ENCODE measurements around the gene BRD9.
"Not testable (repeated sequence)": the region's sequence is repeated elsewhere in the genome, so short reads cannot be mapped to it uniquely, and the experiment has no call there.

The BRD9 gene

DNA sequence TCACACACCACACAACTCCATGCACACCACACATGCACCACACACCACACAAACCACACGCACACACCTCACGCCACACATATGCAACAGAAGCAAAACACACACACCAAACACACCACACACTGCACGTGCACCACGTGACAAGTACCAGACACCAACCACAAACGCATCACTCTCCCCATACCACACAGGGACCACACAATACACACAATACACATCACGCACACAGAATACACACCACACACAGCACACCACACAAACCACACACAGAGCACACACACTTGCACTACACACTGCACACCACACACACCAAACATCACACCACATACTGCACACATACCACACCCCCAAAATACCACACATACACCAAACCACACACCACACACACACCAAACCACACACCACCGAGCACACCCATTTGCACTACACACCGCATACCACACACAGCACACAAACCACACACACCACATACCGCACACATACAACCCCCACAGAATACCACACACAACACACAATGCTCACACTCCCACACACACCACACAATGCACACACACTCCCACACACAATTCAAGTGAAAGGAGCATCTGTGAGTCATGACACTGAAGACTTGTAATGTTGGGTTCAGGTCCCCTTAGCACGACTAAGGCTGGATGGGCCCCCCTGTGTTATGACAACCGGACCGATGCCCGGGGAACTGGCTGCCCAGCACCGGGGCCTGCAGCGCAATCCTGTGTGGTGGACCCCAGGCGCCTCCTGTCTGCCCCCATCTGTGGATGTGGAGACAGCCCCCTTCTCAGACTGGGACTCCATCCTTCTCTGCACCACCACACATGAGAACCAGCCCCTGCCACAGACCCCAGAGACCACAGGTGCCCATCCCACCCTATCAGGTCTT lies 35.8 kb downstream of the BRD9 start:
- no peak overlapping the region for H3K4me3 ChIP-seq (ENCODE audit: low read length)
- TF ChIP-seq ZNF274 (IDR thresholded peaks at IDR 0.05; ENCODE audit: low read depth, low read length) = no peak

DNA sequence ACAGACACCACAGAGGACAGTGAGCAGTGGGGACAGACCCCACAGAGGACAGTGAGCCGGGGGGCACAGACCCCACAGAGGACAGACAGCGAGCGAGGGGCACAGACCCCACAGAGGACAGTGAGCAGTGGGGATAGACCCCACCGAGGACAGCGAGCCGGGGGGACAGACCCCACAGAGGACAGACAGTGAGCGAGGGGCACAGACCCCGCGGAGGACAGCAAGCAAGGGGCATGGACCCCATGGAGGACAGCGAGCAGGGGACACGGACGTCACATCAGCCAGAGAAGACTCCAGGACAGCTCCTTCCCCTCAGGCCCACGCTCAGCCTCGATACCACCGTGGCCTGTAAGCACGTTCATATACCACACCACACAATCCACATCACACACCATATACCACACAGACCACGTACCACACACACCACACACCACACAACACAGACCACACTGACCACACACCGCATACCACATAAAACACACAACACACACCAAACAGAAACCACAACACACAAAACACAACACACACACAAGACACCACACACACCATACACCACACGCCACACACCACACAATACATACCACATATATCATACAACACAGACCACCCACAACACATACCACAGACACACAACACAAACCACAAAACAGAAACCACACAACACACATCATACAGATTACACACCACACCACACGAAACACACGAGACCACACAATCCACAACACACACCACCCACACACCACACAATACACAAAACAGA lies 36.6 kb downstream of the BRD9 start:
- TF ChIP-seq ZNF274 (IDR thresholded peaks at IDR 0.05; ENCODE audit: low read depth, low read length) = no peak

DNA sequence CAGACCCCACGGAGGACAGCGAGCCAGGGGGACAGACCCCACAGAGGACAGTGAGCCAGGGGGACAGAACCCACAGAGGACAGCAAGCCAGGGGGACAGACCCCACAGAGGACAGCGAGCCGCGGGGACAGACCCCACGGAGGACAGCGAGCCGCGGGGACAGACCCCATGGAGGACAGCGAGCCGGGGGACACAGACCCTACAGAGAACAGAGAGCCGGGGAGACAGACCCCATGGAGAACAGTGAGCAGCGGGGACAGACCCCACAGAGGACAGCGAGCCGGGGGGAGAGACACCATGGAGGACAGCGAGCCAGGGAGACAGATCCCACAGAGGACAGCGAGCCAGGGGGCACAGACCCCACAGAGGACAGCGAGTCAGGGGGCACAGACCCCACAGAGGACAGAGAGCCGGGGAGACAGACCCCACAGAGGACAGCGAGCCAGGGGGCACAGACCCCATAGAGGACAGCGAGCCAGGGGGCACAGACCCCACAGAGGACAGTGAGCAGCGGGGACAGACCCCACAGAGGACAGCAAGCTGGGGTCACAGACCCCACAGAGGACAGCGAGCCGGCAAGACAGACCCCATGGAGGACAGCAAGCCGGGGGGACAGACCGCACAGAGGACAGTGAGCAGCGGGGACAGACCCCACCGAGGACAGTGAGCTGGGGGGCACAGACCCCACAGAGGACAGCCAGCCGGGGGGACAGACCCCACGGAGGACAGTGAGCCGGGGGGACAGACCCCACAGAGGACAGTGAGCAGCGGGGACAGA lies 37.4 kb downstream of the BRD9 start:
- no peak for TF ChIP-seq ZNF274 (IDR thresholded peaks at IDR 0.05; ENCODE audit: low read depth, low read length)
- no peak overlapping the region for H3K4me3 ChIP-seq (ENCODE audit: low read length)

More for the DNA sequence above, 36.6 kb downstream of the BRD9 start:
- H3K4me3 ChIP-seq (ENCODE audit: low read length) = no peak overlapping the region

DNA sequence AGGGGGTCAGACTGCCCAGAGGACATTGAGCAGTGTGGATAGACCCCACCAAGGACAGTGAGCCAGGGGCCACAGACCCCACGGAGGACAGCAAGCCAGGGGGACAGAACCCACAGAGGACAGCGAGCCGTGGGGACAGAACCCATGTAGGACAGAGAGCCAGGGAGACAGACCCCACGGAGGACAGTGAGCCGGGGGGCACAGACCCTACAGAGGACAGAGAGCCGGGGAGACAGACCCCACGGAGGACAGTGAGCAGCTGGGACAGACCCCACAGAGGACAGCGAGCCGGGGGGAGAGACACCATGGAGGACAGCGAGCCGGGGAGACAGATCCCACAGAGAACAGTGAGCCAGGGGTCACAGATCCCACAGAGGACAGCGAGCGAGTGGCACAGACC lies 38.4 kb downstream of the BRD9 start:
- no peak for TF ChIP-seq ZNF274 (IDR thresholded peaks at IDR 0.05; ENCODE audit: low read depth, low read length)
- no peak overlapping the region for H3K4me3 ChIP-seq (ENCODE audit: low read length)

DNA sequence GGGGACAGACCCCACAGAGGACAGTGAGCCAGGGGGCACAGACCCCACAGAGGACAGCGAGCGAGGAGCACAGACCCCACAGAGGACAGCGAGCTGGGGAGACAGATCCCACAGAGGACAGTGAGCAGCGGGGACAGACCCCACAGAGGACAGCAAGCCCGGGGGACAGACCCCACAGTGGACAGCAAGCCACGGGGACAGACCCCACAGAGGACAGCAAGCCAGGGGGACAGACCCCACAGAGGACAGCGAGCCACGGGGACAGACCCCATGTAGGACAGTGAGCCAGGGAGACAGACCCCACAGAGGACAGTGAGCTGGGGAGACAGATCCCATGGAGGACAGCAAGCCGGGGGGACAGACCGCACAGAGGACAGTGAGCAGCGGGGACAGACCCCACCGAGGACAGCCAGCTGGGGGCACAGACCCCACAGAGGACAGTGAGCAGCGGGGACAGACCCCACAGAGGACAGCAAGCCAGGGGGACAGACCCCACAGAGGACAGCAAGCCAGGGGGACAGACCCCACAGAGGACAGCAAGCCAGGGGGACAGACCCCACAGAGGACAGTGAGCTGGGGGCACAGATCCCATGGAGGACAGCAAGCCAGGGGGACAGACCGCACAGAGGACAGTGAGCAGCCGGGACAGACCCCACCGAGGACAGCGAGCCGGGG lies 39.0 kb downstream of the BRD9 start:
- not testable (repeated sequence) for H3K4me3 ChIP-seq (ENCODE audit: low read length)

DNA sequence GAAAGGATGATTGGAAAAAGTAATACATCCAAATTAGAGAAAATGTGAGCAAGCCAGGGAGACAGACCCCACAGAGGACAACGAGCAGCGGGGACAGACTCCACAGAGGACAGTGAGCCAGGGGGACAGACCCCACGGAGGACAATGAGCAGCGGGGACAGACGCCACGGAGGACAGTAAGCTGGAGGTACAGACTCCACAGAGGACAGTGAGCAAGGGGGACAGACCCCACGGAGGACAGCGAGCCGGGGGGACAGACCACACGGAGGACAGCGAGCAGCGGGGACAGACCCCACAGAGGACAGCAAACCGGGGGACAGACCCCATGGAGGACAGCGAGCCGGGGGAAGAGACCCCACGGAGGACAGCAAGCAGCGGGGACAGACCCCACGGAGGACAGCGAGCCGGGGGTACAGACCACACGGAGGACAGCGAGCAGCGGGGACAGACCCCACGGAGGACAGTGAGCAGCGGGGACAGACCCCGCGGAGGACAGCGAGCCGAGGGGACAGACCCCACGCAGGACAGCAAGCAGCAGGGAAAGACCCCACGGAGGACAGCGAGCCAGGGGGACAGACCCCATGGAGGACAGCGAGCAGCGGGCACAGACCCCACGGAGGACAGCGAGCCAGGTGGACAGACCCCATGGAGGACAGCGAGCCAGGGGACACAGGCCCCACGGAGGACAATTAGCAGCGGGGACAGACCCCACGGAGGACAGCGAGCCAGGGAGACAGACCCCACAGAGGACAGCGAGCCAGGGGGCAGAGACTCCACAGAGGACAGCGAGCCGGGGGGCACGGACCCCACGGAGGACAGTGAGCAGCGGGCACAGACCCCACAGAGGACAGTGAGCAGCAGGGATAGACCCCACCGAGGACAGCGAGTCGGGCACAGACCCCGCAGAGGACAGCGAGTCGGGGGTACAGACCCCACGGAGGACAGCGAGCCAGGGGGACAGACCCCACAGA lies 39.9 kb downstream of the BRD9 start:
- H3K4me3 ChIP-seq (ENCODE audit: low read length) = no peak overlapping the region
- no peak for TF ChIP-seq ZNF274 (IDR thresholded peaks at IDR 0.05; ENCODE audit: low read depth, low read length)

DNA sequence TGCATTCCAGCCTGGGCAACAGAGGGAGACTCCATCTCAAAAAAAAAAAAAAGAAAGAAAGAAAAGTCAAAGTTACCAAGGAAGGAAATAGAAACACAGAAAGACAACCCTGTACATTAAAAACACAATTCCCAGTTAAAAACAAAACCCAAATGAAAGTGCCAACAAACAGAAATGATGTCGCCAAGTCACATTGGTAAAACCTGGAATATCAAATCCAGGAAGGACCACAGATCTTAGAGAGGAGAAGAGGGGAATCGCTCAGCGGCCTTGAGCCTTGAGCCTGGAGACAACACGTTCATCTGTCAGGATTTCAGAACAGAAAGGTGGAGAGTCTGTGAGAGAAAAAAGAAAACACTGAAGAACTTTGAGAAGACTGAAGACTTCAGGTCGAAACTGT lies 40.6 kb downstream of the BRD9 start:
- no peak for TF ChIP-seq ZNF274 (IDR thresholded peaks at IDR 0.05; ENCODE audit: low read depth, low read length)
- no peak overlapping the region for H3K4me3 ChIP-seq (ENCODE audit: low read length)

DNA sequence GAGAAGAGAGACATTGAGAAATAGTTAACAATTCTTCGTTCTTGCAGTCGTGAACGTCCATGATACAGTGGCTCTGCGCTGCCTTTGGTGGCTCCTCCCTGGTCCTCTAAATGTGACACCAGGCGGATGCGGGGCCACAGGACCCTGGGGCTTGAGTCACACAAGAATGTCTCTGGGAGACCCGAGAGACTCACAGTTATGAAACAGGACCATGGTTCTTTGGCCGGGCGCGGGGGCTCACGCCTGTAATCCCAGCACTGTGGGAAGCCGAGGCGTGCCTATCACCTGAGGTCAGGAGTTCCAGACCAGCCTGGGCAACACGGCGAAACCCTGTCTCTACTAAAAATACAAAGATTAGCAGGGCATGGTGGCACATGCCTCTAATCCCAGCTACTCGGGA lies 41.0 kb downstream of the BRD9 start:
- H3K4me3 ChIP-seq (ENCODE audit: low read length) = no peak overlapping the region
- no peak for TF ChIP-seq ZNF274 (IDR thresholded peaks at IDR 0.05; ENCODE audit: low read depth, low read length)

DNA sequence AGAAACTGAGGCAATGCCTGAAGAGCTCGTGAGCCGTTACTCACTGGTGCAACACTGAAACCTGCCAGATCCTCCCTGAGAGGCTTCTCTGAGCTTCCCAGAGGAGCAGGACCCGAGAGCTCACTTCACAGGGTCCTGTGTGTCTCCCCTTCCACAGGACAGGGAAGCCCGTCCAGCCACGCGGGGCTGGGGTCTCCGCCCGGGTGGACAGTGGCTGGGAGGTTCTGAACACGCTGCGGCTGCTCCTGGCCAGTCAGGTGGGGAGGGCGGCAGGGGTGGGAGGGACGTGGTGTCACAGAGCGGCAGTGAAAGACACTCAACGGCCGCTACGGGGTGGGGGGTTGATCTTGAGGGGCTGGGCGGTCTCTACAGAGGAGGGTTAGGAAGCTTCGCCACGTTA lies 41.5 kb downstream of the BRD9 start:
- no peak overlapping the region for H3K4me3 ChIP-seq (ENCODE audit: low read length)
- no peak for TF ChIP-seq ZNF274 (IDR thresholded peaks at IDR 0.05; ENCODE audit: low read depth, low read length)

DNA sequence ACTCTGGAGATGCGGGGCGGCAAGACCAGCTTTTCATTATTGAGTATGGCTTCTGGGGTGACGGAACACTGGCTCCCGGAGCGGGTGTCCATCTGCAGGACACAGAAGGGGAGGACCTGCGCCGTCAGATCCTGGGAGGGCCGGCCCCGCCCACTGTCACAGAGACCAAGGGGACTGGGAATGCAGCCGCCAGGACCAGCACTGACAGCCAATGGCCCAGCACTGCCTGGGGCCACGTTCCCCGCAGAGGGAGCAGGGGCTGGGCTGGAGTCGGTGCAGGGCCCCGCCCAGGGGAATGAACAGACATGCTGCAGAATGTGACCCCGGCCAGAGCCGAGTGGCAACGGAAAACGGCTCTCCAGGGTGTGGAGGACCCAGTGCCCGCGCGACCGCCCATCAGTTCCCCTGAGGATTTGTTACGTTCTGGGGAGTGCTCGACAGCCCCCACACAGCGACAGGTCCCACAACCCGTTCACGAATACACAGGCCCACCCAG lies 42.0 kb downstream of the BRD9 start, which contains the start of gene ZDHHC11:
Gene ZDHHC11 (minus strand): TSS at position 476 of the 496 bp plus-strand sequence. CDS start 384 bp downstream, at position 92.
- H3K4me3 ChIP-seq (ENCODE audit: low read length) = no peak within 1 kb of the TSS
- TF ChIP-seq ZNF274 (IDR thresholded peaks at IDR 0.05; ENCODE audit: low read depth, low read length) = no peak

DNA sequence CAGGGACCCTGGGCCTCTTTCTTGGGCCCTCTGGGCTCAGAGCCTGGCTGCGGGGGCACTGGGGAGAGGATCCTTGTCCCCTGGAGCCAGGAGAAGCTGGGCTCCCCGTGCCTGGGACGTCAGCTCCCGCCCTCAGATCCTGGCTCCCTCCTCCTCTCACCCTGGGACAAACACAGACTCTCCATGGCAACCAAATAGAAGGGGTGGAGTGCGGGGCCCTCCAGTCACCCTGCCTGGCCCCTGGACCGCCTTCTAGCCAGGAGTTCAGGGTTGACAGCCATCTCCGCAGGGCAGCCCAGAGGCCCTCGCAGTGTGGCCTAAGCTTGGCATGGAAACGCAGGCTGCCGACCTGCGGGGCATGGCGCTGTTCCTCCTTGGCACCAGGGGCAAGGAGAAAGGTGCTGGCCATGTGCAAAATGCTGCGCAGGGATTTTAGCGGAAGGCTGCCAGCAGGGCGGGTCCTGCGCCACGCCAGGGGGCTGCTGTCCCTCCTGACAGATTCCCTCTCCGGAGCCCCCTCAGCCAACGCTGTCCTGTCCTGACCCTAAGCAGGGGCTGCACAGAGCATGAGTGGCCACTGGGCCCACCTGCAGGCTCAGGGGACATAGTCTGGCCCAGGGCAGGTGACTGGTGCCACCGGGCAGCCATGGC lies 42.8 kb downstream of the BRD9 start:
- TF ChIP-seq ZNF274 (IDR thresholded peaks at IDR 0.05; ENCODE audit: low read depth, low read length) = no peak
- no peak overlapping the region for H3K4me3 ChIP-seq (ENCODE audit: low read length)

DNA sequence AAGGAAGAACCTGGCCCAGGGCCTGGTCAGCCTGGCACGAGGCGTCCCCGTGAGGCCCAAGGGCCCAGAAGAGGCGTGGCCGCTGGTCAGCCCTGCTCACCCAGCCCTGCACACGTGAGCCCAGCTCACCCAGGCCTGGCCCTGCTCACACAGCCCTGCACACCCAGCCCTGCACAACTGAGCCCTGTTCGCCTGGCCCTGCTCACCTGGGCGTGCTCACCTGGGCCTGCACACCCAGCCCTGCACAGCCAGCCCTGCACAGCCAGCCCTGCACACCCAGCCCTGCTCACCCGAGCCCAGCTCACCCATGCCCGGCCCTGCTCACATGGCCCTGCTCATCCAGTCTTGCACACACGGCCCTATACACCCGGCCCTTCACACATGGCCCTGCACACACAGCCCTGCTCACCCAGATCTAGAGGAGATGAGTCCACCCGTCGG lies 43.9 kb downstream of the BRD9 start:
- TF ChIP-seq ZNF274 (IDR thresholded peaks at IDR 0.05; ENCODE audit: low read depth, low read length) = no peak
- H3K4me3 ChIP-seq (ENCODE audit: low read length) = no peak overlapping the region

DNA sequence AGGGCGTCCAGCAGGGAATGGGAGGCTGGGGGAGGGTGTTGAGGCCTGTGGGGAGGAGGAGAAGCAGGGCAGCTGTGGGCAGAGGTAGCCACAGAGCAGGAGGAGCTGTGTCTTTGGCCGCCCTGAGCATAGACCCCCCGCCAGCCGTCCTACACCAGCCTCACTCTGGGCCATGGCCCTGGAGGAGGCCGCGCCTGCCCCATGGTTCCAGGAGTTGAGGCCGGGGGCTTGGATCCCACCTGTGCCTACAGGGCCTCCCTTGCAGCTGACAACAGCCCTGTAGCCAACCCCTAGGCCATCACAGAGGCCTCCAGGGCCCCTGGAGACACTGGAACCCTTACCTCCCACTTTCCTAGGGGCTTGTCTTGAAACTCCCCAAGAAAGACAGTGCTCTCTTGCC lies 44.9 kb downstream of the BRD9 start:
- H3K4me3 ChIP-seq (ENCODE audit: low read length) = not testable (repeated sequence)

DNA sequence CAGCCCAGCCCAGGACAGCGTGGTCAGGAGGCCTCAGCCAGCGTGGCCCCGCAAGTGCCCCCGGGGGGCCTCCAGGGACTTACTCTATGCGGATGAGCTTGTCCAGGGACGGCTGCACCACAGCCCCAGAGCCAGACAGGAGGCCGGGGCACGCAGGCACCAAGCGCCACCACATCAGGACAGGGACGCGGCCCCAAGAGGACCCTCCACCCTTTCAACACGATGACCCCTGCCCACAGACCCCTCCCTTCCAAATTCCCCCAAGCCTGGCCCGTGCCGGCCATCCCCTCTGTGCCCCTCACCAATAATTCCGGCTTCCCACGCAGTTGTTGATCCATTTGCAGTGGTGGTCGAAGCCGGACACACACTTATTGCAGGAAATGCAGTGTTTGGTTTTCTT lies 45.4 kb downstream of the BRD9 start:
- not testable (repeated sequence) for H3K4me3 ChIP-seq (ENCODE audit: low read length)

DNA sequence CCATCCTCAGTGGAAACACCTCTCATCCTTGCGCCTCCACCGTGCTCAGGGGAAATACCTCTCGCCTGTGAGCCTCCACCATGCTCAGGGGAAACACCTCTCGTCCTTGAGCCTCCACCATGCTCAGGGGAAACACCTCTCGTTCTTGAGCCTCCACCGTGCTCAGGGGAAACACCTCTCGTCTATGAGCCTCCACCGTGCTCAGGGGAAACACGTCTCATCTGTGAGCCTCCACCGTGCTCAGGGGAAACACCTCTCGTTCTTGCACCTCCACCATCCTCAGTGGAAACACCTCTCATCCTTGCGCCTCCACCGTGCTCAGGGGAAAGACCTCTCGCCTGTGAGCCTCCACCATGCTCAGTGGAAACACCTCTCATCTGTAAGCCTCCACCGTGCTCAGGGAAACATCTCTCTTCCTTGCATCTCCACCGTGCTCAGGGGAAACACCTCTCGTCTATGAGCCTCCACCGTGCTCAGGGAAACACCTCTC lies 46.0 kb downstream of the BRD9 start:
- not testable (repeated sequence) for H3K4me3 ChIP-seq (ENCODE audit: low read length)

DNA sequence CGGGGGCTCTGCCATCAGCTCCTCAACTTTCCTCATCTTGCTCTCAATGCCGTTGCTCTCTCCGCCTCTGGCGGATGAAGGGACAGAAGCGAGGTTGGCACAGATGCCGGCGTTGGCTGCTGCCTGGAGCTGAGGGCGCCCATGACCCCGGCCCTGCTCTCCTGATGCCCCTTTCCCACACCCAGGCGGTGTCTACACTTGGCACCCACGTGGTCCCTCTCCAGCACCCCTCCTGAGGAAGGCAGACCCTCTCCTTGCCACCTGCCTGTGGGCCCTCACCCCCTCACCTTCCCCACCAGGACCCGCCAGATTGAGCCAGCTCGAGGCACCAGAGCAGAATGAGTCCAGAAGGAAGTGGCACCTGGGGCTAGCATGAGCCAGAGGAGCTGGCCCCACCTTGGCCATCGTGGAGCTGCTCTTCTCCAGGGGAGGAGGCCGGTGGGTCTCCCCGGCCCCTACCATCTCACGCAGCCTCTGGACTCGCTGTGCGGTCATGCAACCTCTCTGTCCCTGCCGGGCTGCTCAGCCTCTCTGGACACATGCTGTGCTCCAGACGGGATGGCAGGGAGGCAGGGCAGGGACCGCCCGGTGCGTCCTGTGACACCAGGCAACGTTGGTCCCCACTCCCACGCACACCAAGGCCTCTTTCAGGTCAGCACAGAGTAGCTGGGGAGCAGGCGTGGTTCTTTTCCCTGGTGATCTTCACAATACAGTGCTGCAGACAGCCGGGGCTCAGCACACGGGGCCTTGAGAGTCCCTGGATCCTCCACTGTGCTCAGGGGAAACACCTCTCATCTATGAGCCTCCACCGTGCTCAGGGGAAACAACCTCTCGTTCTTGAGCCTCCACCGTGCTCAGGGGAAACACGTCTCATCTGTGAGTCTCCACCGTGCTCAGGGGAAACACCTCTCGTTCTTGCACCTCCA lies 46.7 kb downstream of the BRD9 start:
- H3K4me3 ChIP-seq (ENCODE audit: low read length) = not testable (repeated sequence)
